K562 (cell line): ENCODE results near the gene FKRP. TPM values are rescaled to one million over a fixed set of nuclear protein-coding genes. Genes with fewer than 3 reads are reported as not detected.
A peak's percentile ranks its signal among the peaks of the same experiment; 100 is the strongest.

ENCODE experiments used
- ATF2 ChIP-seq: sonication (generic); formaldehyde crosslinking; IDR thresholded peaks from 2 replicates; pipeline ENCODE4 v1.8.1; 2022; ENCODE audit warnings: missing genetic modification reagents
- ATF3 ChIP-seq, 2 experiments: fragments of 450-650 bp in 1 of 2; sonication (generic) in 1 of 2; formaldehyde crosslinking in 1 of 2; IDR thresholded peaks in 1 of 2; conservative IDR thresholded peaks in 1 of 2; 2 replicates each; pipeline versions ENCODE4 v1.6.1 to v1.8.1; 2016 to 2023; ENCODE audit warnings: mild to moderate bottlenecking in 2 of 2, moderate library complexity in 2 of 2, inconsistent platforms in 1 of 2, missing genetic modification reagents in 1 of 2
- BRF1 ChIP-seq: IDR thresholded peaks from 3 replicates; pipeline ENCODE4 v1.6.1; 2011; ENCODE audit warnings: borderline replicate concordance, mild to moderate bottlenecking; ENCODE audit not compliant: insufficient read length; ENCODE audit errors: extremely low read depth
- FOSL1 ChIP-seq: fragments of 200-800 bp; sonication (Bioruptor generic); conservative IDR thresholded peaks from 2 replicates; pipeline ENCODE4 v1.6.1; 2016; ENCODE audit warnings: missing genetic modification characterization, missing compliant biosample characterization
- HOXB6 ChIP-seq: fragments of 250-450 bp; sonication (Bioruptor Pico); IDR thresholded peaks from 2 replicates; pipeline ENCODE4 v1.5.1; 2022; ENCODE audit warnings: mild to moderate bottlenecking, borderline replicate concordance
- JUND ChIP-seq, 2 experiments: IDR thresholded peaks; 2 replicates in 1 of 2; 3 replicates in 1 of 2; pipeline ENCODE4 v1.6.1; 2011; ENCODE audit warnings: borderline replicate concordance in 2 of 2, low read depth in 2 of 2, low read length in 2 of 2, improper control_type of control experiment in 1 of 2, missing biosample characterization in 1 of 2, missing genetic modification characterization in 1 of 2, missing genetic modification reagents in 1 of 2
- MCM2 ChIP-seq: fragments of 450-650 bp; IDR thresholded peaks from 2 replicates; pipeline ENCODE4 v1.6.1; 2017; ENCODE audit warnings: low read depth, mild to moderate bottlenecking
- MECOM ChIP-seq: fragments of 250-450 bp; sonication (Bioruptor Pico); IDR thresholded peaks from 2 replicates; pipeline ENCODE4 v1.8.0; 2022; ENCODE audit warnings: inconsistent platforms
- MITF ChIP-seq: IDR thresholded peaks from 2 replicates; pipeline ENCODE4 v1.6.1; 2014; ENCODE audit warnings: antibody characterized with exemption
- NFIC ChIP-seq: fragments of 450-650 bp; IDR thresholded peaks from 2 replicates; pipeline ENCODE4 v1.6.1; 2017; ENCODE audit warnings: mild to moderate bottlenecking, inconsistent platforms
- POLR2AphosphoS5 ChIP-seq: IDR thresholded peaks from 2 replicates; pipeline ENCODE4 v1.6.1; 2011; ENCODE audit warnings: mild to moderate bottlenecking, low read depth, low read length, moderate library complexity; ENCODE audit not compliant: control insufficient read depth, insufficient read depth
- RFX1 ChIP-seq: fragments of 450-650 bp; IDR thresholded peaks from 2 replicates; pipeline ENCODE4 v1.6.1; 2016; ENCODE audit warnings: mild to moderate bottlenecking, moderate library complexity
- TCFL5 ChIP-seq: fragments of 250-450 bp; sonication (Bioruptor Pico); conservative IDR thresholded peaks from 2 replicates; pipeline ENCODE4 v1.6.1; 2021; ENCODE audit warnings: mild to moderate bottlenecking, moderate library complexity, matching md5 sums
- ZBTB33 ChIP-seq: sonication (generic); formaldehyde crosslinking; IDR thresholded peaks from 2 replicates; pipeline ENCODE4 v1.8.1; 2023; ENCODE audit warnings: mild to moderate bottlenecking, missing genetic modification reagents
- ZNF316 ChIP-seq: fragments of 450-650 bp; IDR thresholded peaks from 2 replicates; pipeline ENCODE4 v1.6.1; 2016
- ZNF41 ChIP-seq: fragments of 250-450 bp; sonication (Bioruptor Pico); conservative IDR thresholded peaks from 2 replicates; pipeline ENCODE4 v1.4.0; 2020; ENCODE audit warnings: mild to moderate bottlenecking
- ZNF699 ChIP-seq: fragments of 250-450 bp; sonication (Bioruptor Pico); IDR thresholded peaks from 2 replicates; pipeline ENCODE4 v1.8.0; 2021; ENCODE audit warnings: mild to moderate bottlenecking, moderate library complexity; ENCODE audit not compliant: insufficient replicate concordance
- ZSCAN29 ChIP-seq: fragments of 450-650 bp; IDR thresholded peaks from 2 replicates; pipeline ENCODE4 v1.6.1; 2017
- polyA plus RNA-seq, 8 experiments: library from polyadenylated mRNA; depleted of rRNA in 4 of 8; stranded (reverse) in 5 of 8; unstranded in 3 of 8; fragments of >200 nt; fragmentation: Nextera tagmentation in 2 of 8; fragmentation: Illumina TruSeq in 1 of 8; extraction: Ambion mirVana in 2 of 8; extraction: Trizol in 1 of 8; gene quantifications; 2 replicates each; pipeline versions ENCODE4 v1.2.1 to v1.2.3, GENCODE V29; 2011 to 2014; ENCODE audit warnings: inconsistent platforms in 1 of 8, missing spikeins in 1 of 8
- total RNA-seq, 7 experiments: library from RNA; depleted of rRNA in 6 of 7; stranded (reverse); fragments of >200 nt in 6 of 7; fragmentation: Illumina TruSeq in 2 of 7; extraction: Trizol in 2 of 7; gene quantifications; 2 replicates each; pipeline versions ENCODE4 v1.2.1 to v1.2.3, GENCODE V29; 2011 to 2021; ENCODE audit warnings: low replicate concordance in 1 of 7

The FKRP gene
- total and polyA plus RNA-seq, 9 of the 15 experiments (the other 6 are each of a cell fraction or from before 2014, with no cell fraction given) = 0.68 to 16.1 (median 6.5) TPM

- 0 out of 2 replicates have a peak, but pooled peaks have one; percentile 36 for TF ChIP-seq JUND (IDR thresholded peaks at IDR 0.05; ENCODE audit: borderline replicate concordance, low read depth, low read length)
- TF ChIP-seq JUND (tag; IDR thresholded peaks at IDR 0.05; ENCODE audit: borderline replicate concordance, low read depth, low read length) = no peak
- TF ChIP-seq HOXB6 = no peak
- no peak for TF ChIP-seq ZNF699 (CRISPR knock-in tag)
- TF ChIP-seq ZNF41 = no peak
- TF ChIP-seq ZBTB33 = peak; percentile 81
- TF ChIP-seq ATF3 (IDR thresholded peaks at IDR 0.05) = peak; percentile 56
- no peak for TF ChIP-seq ATF3 (CRISPR knock-in tag; conservative IDR thresholded peaks at IDR 0.05)
- TF ChIP-seq ZNF316 = 0 out of 2 replicates have a peak, but pooled peaks have one; percentile 13
- no peak for TF ChIP-seq RFX1
- no peak for TF ChIP-seq ZSCAN29
- TF ChIP-seq MECOM (CRISPR knock-in tag) = no peak
- peak; percentile 48 for TF ChIP-seq FOSL1 (tag)
- TF ChIP-seq NFIC = no peak
- TF ChIP-seq POLR2AphosphoS5 = no peak
- no peak for TF ChIP-seq MCM2
- no peak for TF ChIP-seq BRF1
- TF ChIP-seq ATF2 (CRISPR knock-in tag) = no peak
- no peak for TF ChIP-seq TCFL5 (CRISPR knock-in tag)
- TF ChIP-seq MITF = no peak
Observed at GRCh38 chr19:46732966-46733689, 12.7 kb upstream of the FKRP start (continued).
